ENCODE results near the gene EPHB3.
"Not testable (repeated sequence)": the region's sequence is repeated elsewhere in the genome, so short reads cannot be mapped to it uniquely, and the experiment has no call there.

Gene EPHB3

DNA sequence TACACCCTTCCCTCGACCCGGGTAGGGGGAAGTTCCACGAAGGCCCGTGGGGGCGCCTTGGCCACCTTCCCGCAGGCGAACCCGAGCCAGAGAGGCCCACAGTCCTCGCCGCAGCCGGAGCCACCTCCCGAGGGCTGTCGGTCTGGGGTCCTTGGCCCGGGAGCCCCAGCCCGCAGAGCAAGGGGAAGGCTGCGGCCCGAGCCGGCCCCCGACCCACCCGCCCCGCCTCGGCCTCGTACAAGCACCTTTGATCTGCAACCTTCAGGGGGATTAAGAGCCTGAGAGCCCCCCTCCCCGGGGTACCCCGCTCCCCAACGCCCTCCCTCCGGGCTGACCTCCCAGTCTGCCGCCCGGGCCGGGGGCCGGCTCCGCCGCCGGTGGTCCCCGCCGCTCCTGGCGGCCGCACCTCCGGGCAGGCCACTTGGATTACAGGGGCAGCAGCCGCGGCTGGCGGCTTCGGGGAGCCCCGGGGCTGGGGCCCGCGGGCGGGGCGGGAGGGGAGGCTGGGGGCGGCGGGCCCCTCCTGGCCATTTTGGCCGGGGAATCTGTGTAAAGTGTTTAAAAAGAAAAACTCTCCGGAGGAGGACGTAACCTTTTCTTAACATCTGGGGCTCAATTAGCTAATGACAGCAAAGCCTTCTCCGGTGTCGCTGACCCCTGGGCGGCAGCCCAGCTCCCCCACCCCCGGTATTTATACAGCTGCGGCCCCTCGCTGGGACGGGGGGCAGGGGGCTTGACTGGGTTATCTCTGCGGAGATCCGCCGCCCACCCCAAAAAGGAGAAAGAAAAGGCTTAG lies 40.2 kb downstream of the EPHB3 start:
- DNase-seq = no peak

DNA sequence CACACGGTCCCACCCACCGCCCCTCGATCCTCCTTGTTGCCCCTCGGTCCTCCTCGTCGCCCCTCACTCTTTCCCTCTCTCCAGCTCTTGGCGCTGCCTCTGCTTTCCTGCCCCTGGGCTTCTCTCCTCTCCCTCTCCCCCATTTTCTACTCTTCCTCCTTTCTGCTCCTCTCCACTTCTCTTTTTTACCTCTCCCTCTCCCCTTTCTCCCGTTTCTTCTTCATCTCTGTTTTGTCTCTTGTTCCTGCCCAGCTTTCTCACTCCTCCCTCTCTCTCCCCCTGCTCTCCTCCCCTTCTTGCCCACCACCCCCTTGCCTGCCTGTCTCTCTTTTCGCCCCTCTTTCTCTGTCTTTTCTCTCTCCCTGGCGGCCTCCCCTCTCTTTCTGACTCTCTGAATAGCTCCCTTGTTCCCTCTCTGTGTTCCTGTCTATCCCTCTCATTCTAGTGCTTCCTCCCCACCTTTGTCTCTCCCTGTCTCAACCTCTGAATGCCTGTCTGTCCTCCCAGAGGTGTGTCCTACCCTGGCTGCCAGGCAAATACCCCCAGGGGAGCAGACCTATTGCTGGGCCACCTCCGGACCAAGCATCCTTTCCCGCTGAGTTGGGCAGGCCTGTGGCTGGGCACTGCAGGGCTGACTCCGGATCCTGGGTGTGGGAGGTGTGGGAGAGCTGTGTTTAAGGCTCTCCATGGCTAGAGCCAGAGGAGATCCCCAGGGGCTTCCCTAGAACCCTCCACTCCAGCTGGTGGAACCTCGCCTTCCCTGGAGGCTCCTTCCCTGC lies 41.0 kb downstream of the EPHB3 start:
- DNase-seq = no peak

DNA sequence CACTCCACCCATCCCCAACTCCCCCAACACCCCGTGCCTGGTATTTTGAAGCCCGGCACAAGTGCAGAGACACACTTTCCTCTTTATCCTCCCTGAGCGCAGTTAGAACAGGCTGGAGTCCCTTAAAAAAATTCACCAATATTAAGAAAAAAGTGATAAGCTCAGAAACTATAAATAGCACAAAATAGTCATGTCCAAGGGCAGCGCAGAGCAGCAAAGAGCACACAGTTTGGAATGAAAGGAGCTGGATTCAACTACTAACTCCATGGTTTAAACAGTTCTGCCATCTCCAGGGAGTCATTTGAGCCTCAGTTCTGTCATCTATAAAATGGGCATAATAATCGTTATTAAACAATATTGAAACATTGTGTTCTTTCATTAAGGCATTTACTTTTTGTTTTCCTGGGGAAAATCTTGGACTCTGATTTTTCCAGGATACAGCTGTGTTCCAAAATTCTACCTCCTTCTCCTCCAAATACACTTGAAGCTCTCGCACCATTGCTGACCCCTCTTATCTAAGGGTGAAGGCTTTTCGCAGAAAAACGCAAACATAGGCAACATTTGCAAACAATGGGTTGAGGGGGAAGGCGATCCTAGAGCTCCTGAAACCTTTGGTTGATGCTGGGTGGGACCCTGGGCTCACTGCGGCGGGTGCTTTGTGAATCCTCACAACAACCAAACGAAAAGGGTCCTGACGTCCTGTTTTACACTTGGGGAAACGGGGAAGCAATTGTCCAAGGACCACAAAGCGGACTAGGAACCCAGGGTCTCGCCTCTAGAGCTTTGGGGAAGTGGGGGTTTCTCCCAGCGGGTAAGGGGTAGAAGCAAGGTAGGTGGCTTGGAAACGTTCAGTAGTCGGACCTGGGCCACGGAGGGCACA lies 41.8 kb downstream of the EPHB3 start:
- no peak for DNase-seq

DNA sequence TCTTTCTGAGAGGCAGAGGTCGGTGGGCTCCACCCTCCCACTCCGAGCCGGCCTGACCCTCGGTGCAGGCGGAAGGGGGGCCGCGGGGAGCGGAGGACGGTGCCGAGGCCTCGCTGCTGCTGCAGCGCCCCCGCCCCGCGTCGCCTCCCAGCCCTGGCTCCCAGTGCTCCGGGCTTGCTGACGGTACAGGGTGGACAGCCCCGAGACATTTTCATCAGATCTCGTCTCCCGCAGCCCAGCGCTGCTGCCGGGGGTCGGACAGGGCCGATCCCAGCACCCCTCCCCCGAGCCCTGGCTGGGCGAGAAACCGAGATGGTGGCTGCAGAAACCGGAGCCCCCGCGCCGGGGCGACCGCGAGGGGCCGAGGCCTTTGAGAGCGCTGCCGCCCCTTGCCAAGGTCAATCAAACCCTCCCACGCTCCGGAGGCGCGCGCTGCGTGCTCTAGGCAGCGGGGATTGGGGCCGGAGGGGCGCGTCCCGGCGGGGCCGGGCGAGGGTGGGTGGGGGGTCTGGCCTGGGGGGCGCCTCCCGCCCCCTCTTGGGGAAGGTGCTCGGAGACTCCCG lies 42.5 kb downstream of the EPHB3 start:
- no peak for DNase-seq

DNA sequence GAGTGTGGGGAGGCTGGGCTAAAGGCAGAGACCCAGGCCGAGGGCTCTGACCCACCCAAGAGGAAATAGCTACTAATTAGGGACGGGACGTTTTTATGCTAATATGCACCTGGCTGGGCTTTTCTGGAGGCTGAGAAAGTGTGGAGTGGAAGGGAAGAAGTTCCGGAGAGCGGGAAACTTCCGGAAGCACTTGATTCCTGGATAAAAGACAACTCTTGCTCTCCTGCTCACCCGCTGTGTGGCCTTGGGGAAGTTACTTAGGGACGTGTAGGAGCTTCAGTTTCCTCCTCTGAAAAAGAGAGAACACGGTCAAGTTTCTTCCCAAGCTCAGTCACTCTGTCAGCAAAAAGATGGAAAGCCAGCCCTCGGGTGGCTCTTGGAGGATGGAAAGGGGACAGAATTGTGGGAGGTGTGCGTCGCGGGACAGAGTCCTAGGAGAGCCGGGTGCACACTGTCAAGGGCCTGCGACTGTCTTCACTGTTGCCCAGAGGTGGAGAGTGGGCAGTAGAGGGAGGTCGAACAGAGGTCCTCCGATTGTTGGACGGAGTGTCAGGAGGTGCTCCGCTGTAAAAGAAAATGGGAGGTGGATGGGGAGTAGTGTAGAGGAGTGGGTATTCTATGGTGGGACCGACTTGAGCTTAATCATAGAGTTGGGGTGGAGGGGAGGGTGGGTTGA lies 43.2 kb downstream of the EPHB3 start:
- DNase-seq = no peak

DNA sequence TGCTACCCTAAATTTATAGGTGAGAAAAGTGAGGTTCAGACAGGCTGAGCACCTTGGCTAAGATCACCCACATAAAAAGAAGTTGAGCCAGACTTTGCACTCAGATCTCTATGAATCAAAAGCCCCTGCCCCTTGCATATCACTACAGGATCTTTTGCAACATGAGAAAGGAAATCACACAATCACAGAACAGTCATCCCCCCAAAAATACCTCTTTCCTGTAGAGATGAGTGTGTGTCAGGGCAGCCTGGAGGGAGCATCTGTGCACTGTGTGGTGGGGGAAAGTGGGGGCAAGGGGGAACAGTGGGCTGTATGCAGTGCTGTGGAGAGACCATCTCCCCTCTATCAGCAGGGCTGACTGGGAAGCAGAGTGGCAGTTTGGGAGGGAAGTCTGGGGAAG lies 46.6 kb downstream of the EPHB3 start:
- DNase-seq = peak; percentile 22

DNA sequence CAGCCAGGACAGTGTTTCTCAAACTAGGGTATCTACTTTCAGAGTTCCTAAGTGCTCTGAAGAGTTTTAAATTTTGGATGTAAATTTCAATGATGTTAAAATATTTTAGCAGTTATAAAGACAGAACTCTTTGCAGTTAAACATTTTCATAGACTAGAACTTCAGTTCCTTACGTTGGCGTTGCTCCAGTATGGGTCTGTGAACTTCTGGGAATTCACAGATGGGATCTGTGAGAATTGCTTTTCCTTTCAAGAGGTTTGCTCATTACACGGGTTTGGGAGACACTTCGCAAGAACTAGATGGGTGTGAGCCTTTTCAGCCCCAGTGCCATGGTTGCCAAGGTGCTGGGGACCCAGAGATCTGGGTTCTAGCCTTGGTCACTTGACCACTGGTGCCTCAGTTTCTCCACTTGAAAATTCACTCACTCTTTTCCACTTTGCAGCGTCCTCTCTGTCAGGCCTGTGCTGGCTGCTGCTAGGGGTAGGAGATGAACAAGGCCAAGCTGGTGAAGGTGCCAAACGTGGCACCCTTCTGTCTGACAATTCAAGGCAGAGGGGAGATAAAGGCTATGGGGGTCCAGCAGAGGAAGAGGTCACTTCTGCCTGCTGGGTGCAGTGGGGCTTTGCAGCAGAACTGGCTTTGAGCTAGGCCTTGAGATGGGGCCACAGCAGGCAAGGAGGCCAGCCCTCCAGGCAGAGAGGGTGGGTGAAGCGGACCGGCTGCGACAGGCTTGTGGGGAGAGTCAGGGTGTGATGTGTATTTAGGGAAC lies 48.1 kb downstream of the EPHB3 start:
- DNase-seq = no peak

DNA sequence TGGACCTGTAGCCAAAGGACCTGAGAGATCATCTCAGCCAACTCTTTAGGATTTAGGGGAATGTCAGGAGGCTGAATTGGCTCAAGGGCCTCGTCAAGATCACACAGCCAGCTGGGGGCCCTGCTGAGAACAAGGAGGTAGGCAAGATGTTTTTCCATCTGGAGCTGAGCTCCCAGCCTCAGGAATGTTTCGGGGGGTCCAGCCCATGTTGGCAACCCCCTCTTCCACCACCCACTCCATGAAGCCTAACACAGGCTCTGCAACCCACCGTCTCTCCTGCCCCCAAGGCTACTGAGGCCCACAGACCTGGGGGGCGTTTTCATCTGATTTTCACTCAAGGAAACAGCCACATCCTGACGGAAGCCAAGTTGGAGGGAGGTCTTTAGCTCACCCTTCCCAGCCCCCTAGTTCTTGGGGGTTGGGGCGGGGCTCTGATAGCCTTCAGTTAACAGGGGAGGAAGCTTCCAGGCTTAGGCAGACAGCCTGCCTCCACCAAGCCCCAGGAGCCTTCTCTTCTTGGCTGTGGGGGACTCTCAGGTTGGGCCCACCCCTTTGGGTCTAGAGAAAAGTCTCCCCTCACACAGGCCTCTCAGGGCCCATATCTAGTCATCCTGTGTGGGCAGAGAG lies 48.8 kb downstream of the EPHB3 start:
- no peak for DNase-seq

DNA sequence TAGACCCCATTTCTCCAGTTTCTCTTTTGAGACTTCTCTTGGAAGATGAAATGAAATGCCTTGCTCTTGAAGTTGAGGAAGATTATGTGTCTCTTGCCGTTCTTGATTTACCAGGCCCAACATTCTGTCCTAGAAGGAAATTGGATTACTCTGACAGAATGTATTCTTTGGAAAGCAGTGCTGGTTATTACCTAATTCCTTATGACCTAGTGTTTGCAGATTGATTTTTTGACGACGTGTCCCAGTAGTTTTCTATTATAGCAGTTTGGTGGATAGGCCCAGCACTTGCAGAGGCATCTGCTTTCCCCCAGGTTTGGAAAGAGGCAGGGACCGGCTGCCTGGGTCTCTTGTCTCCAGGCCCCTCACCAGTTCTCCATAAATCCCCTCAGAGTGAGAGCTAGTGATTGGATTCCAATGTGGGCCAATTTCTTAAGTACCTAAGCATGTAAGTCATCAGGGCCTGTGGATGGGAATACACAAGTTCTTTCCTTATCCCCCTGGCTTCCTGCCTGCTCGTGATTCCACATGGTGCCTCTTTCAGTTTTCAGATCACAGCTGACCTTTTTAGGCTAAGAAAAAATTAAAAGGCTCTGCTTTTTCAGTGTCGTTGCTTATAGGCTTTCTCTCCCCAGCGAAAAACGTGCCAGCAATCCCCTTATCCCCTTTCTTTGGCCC lies 50.2 kb downstream of the EPHB3 start:
- DNase-seq = no peak

DNA sequence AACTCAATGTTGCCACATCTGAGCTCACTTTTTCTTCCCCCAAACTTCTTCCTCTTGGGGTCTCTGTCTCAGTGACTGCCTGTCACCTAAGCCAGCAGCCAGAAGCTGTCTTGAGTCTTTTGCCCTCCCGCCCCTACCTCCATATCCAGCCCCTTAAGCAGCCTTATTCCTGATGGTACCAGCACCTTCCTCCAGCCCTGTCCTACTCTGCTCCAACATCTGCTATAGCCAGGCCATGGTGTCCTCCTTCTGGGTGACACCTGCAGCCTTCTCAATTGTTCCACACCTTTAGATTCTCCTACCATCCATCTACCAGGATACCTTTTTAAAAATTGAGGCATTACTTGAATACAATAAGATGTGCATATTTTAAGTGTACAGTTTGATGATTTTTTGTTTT lies 53.8 kb downstream of the EPHB3 start:
- no peak for DNase-seq

DNA sequence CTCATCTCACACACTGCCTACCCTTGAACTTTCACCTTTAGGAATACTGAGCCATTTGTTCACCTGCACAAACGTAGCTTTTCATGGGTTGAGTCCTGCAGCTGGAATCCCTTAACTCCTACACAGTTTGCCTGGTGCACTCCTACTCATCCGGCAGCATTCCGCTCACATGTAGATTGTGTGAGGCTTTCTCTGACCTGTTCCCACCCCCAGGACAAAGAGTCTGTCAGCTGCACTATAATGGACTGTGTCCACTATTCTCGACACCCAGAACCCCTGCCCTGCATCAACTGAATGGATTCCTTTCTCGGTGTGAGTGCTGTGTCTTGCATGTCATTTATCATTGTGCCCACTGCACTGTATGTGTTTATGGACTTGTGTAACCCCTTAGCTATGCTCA lies 54.9 kb downstream of the EPHB3 start:
- DNase-seq = no peak

DNA sequence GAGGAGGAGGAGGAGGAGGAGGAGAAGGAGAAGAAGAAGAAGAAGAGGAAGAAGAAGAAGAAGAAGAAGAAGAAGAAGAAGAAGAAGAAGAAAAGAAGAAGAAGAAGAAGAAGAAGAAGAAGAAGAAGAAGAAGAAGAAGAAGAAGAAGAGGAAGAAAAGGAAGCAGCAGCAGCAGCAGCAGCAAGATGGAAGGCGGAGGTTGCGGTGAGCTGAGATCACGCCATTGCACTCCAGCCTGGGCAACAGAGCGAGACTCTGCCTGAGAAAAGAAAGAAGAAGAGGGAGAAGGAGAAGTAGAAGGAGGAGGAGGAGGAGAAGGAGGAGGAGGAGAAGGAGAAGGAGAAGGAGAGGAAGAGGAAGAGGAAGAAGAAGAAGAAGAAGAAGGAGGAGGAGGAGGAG lies 55.7 kb downstream of the EPHB3 start:
- DNase-seq = not testable (repeated sequence)

DNA sequence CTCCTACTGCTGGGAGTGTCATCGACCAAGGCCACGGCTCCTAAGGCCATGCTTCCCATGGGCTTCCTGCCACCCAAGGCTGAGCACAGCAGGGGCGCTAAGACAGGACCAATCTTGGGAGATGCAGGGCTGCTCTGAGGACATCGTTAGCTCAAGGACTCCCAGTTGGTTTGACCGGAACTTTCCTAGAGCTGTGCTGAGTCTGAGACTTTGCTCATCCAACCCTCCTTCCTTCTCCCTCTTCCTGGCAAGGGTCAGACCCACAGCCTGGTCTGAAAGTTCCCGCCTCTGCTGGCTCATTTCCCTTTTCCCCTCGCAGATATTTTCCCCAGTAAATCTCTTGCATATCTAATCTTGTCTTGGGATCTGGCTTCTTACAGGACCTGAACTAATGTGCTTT lies 57.2 kb downstream of the EPHB3 start:
- no peak for DNase-seq

DNA sequence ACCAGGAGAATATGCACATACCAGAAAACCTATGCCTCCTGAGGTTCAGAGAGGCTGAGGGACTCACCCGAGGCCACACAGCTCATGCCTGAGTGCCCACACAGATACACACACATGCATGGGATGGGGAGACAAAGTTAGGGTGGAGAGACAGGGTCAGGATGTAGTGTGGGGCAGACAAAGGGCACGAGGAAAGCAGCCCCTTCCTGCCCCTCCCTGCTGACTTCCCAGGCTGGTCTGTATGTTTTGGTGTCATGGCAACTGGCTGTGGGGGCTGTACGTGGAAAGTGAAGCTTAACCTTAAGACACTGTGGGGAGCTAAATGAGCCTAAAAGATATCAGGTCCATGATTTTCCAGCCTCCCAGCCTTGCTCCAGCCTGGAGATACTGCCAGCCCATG lies 57.8 kb downstream of the EPHB3 start:
- DNase-seq = no peak

DNA sequence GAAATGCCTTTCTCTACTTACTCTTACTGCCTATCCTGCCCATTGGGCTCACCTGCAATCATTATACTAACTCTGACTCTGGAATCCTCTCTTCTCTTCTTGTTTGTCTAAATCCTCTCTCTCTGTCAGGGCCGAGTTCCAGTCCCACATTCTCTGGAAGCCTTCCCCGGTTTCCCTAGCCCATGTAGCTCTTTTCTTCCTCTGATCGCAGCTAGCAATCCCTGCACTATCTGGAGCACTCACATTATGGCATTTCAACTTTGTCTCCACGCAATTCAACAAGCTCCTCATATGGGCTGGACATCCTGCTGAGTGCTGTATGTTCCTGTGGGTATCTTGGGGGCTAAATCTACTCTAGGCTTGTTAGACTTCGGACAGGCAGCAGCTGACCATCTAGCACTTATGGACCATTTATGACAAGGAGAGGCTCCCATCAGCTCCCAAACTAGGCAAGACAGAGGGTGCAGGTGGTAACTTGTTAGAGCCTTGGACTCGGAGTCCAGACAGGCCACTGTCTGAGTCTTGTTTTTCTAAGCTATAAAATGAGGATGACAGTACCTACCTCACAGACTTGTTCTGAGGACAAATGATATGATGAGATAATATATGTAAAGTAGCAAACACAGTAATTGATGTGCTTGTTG lies 58.3 kb downstream of the EPHB3 start:
- DNase-seq = no peak

DNA sequence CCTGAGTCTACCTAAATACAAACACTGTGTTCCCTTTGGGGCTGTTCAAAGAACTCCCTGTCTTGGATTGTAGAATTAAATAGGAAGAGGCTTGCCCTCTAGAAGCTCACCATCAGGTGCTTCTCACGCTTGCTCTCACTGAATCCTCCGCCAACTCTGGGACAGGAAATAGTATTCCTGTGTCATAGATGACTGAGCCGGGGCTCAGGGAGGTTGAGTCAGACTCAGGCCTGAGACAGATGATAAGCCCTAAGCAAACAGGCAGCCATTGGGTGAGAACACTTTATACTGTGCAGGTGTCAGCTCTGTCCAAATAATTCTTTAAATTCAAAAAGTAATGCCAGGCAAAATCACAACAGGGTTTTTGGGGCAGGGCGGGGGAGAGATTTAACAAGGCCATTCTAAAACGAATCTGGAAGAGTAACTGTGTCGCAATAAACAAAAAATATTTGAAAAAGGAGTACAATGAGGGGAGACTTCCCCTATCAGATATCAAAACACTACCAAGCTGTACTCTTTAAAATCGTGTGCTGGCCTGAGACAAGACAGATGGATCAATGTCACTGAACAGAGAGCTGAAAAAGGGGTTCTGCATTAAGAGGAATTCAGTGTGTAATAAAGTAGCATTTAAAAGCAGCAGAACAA lies 59.0 kb downstream of the EPHB3 start:
- DNase-seq = no peak

DNA sequence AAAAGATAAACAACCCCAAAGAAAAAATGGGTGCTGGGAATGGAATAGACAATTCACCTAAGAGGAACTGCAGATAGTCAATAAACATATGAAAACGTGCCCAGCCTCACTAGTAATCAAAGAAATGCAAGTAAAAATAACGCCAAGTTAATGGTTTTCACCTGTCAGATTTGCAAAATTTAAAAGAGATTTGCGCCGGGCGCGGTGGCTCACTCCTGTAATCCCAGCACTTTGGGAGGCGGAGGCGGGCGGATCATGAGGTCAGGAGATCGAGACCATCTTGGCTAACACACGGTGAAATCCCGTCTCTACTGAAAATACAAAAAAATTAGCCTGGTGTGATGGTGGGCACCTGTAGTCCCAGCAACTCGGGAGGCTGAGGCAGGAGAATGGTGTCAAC lies 60.6 kb downstream of the EPHB3 start:
- DNase-seq = not testable (repeated sequence)

DNA sequence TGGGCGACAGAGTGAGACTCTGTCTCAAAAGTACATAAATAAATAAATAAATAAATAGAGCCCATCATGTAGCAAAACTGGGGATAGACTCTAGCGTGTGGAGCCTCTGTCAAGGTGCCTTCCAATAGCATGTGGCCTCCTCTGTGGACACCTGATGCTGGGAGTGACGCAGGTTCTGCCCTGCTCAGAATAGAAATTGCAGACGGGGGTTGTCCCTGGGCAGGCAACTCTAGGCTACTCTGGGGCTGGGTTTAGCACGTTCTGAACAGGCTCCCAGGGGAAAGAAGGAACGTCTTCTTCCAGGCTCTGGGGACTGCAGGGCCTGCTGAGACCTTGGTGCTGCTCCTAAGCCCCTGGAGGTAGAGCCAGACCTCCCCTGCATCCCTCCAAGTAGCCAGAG lies 65.3 kb downstream of the EPHB3 start:
- no peak for DNase-seq

DNA sequence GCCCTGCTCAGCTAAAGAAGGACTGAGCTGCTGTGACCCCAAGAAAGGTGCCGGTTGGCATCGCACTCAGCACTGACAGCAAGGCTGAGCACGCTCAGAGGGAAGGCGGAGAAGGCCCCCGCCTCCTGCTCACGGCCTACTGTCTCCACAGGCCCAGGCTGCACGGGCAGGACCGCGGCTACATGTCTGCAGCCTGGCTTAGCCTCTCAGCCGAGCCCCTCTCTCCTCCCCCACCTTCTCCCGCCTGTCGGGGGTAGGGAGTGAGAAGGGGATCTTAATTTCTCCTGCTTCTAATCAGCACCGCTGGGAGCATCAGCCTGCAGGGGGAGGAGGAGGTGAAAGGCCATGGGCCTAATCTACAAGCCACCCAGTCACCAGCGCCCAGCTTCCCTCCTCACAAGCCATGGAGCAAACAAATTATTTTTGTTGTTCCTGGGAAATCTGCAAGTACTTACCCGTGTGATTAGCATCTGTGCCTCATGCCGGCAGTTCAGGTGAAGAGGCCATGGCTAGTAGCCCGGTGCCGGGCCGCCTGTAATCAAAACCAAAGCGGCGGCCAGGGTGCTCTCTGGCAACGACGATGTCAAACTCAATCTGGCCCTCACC lies 68.1 kb downstream of the EPHB3 start:
- no peak for DNase-seq

Measured in CD4-positive, alpha-beta T cell treated with Interleukin-17A for 4 hours (primary cell).